ENCODE results near the gene SDF4.

SDF4 gene

GRCh38 chr1:1168451-1169411 is 63.1 kb downstream of the SDF4 start:
- Histone ChIP-seq H3K9me3 (no peaks in the 10 kb centered on the region), H3K4me1 (no peaks in the 10 kb centered on the region), H3K4me3 (no peak overlapping the region), H3K27me3 (ENCODE audit: low read depth) (peaks cover 50% of the 10 kb centered on the region), H3K36me3 (replicated peaks) (no peaks in the 10 kb centered on the region)
- DNase-seq (ENCODE audit: low spot score in 2 of 2) = no peak
- in situ Hi-C loops (cut with MboI; ENCODE audit: low sequenced_read_pairs) = no loop called here

- DNase-seq (ENCODE audit: low spot score in 2 of 2) = no peak
- Histone ChIP-seq H3K36me3 (replicated peaks) (no peaks in the 10 kb centered on the region), H3K4me1 (no peaks in the 10 kb centered on the region), H3K4me3 (no peak overlapping the region), H3K27me3 (ENCODE audit: low read depth) (peaks cover 42% of the 10 kb centered on the region), H3K9me3 (no peaks in the 10 kb centered on the region)
- in situ Hi-C loops (cut with MboI; ENCODE audit: low sequenced_read_pairs) = no loop called here
Measured at GRCh38 chr1:1167841-1168450, 63.9 kb downstream of the SDF4 start.

GRCh38 chr1:1167398-1167821 is 64.4 kb downstream of the SDF4 start:
- H3K9me3 ChIP-seq = no peaks in the 10 kb centered on the region
- H3K27me3 ChIP-seq (ENCODE audit: low read depth) = peaks cover 41% of the 10 kb centered on the region
- DNase-seq (ENCODE audit: low spot score in 2 of 2) = no peak
- no peaks in the 10 kb centered on the region for H3K36me3 ChIP-seq (replicated peaks)
- H3K4me3 ChIP-seq = no peak overlapping the region
- no peaks in the 10 kb centered on the region for H3K4me1 ChIP-seq
- in situ Hi-C loops (cut with MboI; ENCODE audit: low sequenced_read_pairs) = no loop called here

Data from HAP-1 (cell line).